NCI-H1105 treated with DMSO at 0.1 percent for 48 hours (cell line): ENCODE measurements around the gene ANKS1A.
"Not testable (repeated sequence)": the region's sequence is repeated elsewhere in the genome, so short reads cannot be mapped to it uniquely, and the experiment has no call there.

ENCODE experiments used
- DNase-seq: peaks from one replicate; lab custom pipeline; 2025; lab: John Stamatoyannopoulos, UW

ANKS1A gene

GRCh38 chr6:35107761-35108160, 218.7 kb downstream of the ANKS1A start:
- not testable (repeated sequence) for DNase-seq

- DNase-seq = no peak
Observed at GRCh38 chr6:35108309-35108885, 219.3 kb downstream of the ANKS1A start.

DNA sequence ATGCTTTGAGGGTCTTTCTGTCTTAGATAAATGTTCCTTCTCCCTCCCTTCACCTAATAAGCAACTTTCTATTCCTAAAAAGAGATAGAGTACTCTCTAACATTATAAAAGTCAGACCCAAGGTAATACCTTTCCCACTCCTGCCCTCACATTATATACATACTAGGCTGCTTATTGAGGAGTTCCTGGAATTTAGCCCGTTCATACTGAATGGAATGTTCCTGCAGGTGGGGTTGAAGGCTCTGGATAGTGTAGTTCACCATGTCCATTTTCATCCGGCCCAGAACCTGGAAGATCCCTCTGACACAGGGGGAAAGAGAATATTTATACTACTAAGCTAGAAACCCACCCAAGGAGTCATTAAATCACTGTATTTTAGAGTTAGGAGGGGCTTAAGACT, 231.7 kb downstream of the ANKS1A start:
- no peak for DNase-seq

- DNase-seq = no peak
Observed at GRCh38 chr6:35124356-35124755, 235.3 kb downstream of the ANKS1A start.

DNA sequence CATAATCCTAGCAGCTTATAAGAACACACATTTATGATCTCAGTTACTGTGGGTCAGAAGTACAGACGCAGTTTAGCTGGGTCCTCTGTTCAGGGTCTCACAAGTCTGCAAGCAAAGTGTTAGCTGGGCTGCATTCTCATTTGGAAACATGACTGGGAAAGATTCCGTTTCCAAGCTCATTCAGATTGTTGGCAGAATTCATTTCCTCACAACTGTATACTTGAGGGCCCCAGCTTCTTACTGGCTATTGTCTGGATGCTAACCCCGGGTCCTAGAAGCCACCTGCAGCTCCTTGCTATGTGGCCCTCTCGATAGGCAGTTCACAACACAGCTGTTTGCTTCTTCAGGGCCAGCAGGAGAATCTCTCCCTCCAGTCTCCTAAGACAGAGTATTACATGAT, 239.0 kb downstream of the ANKS1A start:
- DNase-seq = no peak

DNA sequence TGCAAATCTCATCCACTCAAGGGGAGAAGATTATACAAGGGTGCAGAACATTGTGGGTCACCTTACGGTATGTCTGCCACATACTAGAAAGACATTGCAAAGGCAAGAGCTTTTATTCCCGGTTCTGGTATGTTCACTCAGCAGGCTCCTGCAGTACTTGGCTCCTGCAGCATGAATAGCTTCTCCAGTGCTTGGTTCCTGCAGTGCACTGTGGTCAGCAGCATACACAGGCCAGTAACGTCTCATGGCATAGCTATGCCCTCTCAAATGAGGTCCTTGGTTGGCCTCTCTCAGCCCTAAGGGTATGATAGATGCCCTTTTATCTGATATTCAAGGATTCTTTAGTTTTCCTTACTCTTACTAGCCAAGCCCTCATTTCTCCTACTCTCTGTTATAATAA, 239.4 kb downstream of the ANKS1A start:
- DNase-seq = no peak

GRCh38 chr6:35136185-35136584, 247.1 kb downstream of the ANKS1A start:
- DNase-seq = no peak

GRCh38 chr6:35138191-35138590, 249.1 kb downstream of the ANKS1A start:
- DNase-seq = not testable (repeated sequence)

- DNase-seq = no peak
Observed at GRCh38 chr6:35139470-35139869, 250.4 kb downstream of the ANKS1A start.

DNA sequence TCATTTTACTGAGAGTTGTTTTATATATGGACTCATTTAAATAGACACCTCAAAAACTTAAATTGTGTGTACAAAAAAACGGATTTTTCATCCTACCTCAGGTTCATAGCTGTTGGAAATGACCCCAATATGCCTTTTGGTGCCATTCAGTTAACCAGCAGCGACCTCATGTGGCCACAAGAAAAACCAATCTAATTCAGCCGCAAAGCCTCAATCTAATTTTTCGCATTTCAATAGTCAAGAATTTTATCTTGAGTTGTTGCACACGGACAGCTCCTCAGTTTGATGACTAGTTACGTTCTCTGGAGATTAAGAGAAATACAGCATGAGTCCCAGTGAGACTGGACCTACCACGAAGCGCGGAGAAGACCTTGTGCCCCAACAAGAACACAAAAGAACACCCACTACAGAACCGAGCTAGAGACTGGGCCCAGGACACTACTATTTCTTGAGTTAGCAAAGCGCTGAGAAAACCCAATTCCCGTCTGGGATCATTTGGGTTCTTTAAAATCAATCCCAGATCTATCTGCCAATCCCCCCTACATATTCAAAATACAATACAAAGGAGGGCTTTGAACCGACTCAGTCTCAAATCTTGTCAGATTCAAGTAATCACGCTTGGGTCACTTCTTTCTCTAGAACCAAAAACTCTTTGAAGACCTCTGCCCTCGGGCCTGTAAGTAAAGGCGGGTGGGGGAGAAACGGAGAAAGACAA, 251.0 kb downstream of the ANKS1A start:
- DNase-seq = peak; percentile 64

- DNase-seq = no peak
Observed at GRCh38 chr6:35140639-35141006, 251.6 kb downstream of the ANKS1A start.
